GM12801 (cell line): Measurements from ENCODE around the gene PVR.

Source experiments
- TF ChIP-seq, protein P1 (sequence below): IDR thresholded peaks from one replicate; pipeline ENCODE4 v1.5.1; 2011; ENCODE audit warnings: control low read depth; ENCODE audit not compliant: insufficient read length; ENCODE audit errors: extremely low read depth

The PVR gene

DNA sequence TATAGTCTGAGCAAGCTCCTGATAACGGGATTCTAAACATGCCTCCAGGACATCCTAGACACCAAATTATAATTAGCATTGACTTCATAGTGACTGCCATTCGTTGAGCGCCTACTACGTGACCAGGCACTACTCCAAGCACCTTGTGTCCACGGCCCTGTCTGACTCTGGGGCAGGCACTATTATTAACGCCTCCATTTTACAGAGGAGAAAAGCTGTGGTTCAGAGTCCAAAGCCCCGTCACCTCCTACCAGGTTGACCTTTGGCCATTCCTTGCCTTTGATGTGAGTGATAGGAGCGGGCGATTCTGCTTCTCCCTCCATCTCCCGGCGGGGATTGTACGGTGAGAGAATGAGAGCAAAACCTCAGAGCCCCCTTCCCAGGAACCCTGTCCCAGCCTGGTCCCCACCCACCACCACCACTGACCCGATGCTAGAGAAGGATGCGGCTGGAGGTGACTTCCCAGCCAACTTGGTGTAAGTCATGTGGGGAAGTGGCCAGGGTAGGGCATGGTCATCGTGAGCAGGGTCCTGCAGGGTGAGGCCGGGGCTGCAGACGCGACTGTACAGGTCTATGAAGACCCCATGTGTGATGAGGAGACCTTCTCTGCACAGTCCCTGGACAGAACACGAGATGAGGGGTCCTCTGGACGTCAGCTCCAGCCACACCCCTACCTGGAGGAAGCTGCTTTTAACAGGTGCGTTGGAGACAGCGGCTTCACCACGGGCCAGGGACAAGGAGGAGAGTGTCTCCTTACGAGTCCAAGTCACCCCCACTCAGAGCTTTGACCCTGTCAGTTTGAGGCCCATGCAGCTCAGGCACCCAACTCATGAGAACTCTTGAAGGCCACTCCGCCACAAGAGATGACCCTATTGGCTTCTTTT is 30.2 kb upstream of the PVR start, which contains the start of gene IGSF23:
Gene IGSF23, plus strand, starts transcription at position 269 of the 884 bp plus-strand sequence. Its CDS starts 83 bp downstream, at position 352.
- TF ChIP-seq, protein P1, sequence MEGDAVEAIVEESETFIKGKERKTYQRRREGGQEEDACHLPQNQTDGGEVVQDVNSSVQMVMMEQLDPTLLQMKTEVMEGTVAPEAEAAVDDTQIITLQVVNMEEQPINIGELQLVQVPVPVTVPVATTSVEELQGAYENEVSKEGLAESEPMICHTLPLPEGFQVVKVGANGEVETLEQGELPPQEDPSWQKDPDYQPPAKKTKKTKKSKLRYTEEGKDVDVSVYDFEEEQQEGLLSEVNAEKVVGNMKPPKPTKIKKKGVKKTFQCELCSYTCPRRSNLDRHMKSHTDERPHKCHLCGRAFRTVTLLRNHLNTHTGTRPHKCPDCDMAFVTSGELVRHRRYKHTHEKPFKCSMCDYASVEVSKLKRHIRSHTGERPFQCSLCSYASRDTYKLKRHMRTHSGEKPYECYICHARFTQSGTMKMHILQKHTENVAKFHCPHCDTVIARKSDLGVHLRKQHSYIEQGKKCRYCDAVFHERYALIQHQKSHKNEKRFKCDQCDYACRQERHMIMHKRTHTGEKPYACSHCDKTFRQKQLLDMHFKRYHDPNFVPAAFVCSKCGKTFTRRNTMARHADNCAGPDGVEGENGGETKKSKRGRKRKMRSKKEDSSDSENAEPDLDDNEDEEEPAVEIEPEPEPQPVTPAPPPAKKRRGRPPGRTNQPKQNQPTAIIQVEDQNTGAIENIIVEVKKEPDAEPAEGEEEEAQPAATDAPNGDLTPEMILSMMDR = no peak

DNA sequence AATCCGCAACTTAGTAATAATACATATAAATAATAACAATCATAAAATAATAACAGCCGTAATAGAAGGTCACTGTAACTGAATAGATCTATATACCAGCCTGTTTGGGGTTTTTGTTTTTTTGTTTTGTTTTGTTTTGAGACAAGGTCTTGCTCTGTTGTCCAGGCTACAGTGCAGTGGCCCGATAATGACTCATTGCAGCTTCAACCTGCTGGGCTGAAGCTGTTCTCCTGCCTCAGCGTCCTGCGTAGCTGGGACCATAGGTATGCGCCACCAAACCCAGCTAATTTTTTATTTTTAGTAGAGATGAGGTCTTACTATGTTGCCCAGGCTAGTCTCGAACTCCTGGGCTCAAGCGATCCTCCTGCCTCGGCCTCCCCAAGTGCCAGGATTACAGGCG is 29.4 kb upstream of the PVR start:
- TF ChIP-seq, protein P1 = no peak

DNA sequence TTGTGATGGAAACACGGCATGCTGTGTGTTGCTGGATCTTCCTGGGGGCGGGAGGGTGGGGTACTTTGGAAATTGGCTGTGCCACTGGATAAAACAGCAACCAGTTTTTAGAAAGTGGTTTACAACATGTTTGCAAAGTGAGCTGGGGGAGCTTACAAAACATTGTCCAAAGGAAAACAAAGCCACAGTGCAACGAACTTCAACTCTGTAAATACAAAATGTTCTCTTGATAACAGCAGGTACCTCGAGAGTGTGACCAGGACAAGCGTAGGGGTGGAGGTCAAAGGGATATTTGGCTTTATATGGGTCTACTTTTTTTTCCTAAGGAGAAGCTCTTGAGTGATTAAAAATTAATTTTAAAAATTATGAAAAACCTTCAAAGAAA is 27.9 kb upstream of the PVR start:
- TF ChIP-seq, protein P1 = no peak

DNA sequence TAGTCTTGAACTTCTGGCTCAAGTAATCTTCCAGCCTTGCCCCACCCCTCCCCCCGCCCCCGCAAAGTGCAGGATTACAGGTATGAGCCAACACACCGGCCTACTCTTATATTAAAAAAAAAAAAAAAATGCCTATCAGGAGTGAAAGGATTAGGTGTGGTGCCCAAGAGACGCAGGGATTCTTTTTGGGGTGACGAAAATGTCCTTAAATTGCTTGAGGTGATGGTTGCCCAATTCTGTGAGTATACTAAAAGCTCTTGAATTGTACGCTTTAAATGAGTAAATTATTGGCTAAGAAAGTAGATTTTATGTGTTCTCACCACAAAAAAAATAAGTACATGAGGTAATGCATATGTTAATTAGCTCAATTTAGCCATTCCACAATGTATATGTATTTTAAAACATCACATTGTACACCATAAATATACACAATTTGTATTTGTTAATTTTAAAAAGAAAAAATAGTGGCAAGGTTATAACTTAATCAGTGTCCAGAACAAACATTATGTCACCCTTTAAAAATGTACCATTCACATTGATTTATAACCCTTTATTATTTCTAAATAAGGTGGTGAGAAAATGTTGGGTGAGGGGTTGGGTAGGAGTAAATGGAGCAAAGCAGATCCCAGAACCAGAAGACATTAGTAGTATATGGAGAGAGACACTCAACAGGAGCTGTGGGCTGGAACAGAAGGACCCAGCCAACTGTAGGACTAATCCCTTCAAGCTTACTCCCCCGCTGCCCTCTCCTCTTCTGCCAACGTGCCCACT is 26.4 kb upstream of the PVR start:
- TF ChIP-seq, protein P1 = no peak

DNA sequence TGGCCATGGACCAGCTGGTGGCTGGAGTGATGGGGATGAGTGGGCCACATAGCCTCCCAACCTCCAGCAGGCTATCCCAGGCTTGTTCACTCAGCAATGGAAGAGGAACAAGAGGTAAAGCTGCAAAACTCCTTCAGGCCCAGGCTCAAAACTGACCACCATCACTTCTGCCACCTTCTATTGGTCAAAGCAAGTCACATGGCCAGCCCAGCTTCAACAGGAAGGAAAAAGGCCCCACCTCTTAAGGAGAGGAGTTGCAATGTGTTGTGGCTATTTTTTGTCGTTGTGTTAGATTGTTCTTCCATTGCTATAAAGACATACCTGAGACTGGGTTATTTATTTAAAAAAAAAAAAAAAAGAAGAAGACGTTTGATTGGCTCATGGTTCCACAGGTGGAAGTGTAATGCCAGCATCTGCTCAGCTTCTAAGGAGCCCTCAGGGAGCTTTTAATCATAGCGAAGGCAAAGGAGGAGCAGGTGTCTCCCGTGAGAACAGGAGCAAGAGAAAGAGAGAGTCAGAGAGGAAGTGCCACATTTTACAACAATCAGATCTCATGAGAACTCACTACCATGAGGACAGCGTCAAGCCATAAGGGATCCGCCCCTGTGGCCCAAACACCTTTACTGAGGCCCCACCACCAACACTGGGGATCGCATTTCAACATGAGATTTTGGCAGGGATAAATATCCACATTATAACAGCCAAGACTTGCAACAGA is 24.9 kb upstream of the PVR start:
- TF ChIP-seq, protein P1 = no peak

DNA sequence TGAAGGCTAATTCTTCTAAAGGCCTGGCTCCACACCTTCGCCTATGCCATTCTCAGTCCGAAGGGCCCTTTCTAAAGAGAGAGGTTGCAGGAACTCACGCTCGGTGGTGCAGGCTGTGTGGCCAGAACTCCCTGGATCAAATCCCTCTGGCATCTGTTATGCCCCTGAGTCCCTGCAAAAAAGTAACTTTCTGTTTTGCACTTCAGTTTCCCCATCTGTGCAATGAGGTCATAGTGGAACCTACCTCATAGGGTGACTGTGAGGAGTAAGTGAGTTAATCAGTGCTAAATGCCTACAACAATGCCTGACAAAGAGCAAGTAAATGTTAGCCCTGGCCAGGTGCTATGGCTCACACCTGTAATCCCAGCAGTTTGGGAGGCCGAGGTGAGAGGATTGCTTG is 23.0 kb upstream of the PVR start:
- TF ChIP-seq, protein P1 = no peak

DNA sequence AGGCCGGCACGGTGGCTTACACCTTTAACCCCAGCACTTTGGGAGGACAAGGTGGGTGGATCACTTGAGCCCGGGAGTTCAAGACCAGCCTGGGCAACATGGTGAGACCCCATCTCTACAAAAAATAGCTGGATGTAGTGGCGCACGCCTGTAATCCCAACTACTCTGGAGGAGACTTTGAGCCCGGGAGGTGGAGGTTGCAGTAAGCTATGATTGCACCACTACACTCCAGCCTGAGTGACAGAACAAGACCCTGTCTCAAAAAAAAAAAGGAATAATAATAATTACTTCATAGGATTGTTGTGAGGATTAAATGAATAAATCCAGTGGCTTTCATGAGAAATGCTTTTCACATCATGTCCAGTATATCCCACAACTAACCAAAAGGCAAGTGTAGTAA is 22.3 kb upstream of the PVR start:
- TF ChIP-seq, protein P1 = no peak
